Endothelial cell (in vitro differentiated cells): ENCODE measurements around the gene VAV2. TPM values are rescaled to one million over a fixed set of nuclear protein-coding genes. Genes with fewer than 3 reads are reported as not detected.

Experiments
- DNase-seq: peaks from one replicate; pipeline ENCODE4 v3.0.0; 2021; ENCODE audit warnings: low spot score
- H3K27ac Mint-ChIP-seq: one replicate; pipeline ENCODE4 v1.8.0; 2021; ENCODE audit warnings: mixed read lengths, inconsistent platforms; ENCODE audit not compliant: unreplicated experiment
- H3K27me3 Mint-ChIP-seq: one replicate; pipeline ENCODE4 v1.8.0; 2021; ENCODE audit warnings: mild to moderate bottlenecking, moderate library complexity, mixed read lengths, inconsistent platforms; ENCODE audit not compliant: unreplicated experiment
- H3K36me3 Mint-ChIP-seq: one replicate; pipeline ENCODE4 v1.8.0; 2021; ENCODE audit warnings: mild to moderate bottlenecking, low read depth, mixed read lengths, inconsistent platforms; ENCODE audit not compliant: unreplicated experiment
- H3K4me1 Mint-ChIP-seq: one replicate; pipeline ENCODE4 v1.8.0; 2021; ENCODE audit warnings: mild to moderate bottlenecking, mixed read lengths, inconsistent platforms; ENCODE audit not compliant: unreplicated experiment
- H3K4me3 Mint-ChIP-seq: one replicate; pipeline ENCODE4 v1.8.0; 2021; ENCODE audit warnings: mild to moderate bottlenecking, mixed read lengths, inconsistent platforms; ENCODE audit not compliant: unreplicated experiment
- H3K9me3 Mint-ChIP-seq: one replicate; pipeline ENCODE4 v1.8.0; 2021; ENCODE audit warnings: mixed read lengths, inconsistent platforms; ENCODE audit not compliant: unreplicated experiment
- CTCF ChIP-seq: fragments of 200-600 bp; sonication (generic); IDR thresholded peaks from one replicate; pipeline ENCODE4 v1.5.0; 2021; ENCODE audit warnings: antibody characterized with exemption; ENCODE audit not compliant: unreplicated experiment
- total RNA-seq: library from RNA; stranded (reverse); fragmentation: NEBNext Ultra II Directional; extraction: Animal tissue kit (Norgen Biotek cat#: 25700); gene quantifications from one replicate; pipeline ENCODE4 v1.2.1, GENCODE V29; 2021; ENCODE audit not compliant: unreplicated experiment

Gene VAV2
- total RNA-seq, 1 donor from 2014 or later = 27.2 TPM

- H3K4me3 Mint-ChIP-seq = peak overlapping the region; percentile 45
- H3K9me3 Mint-ChIP-seq = no peaks in the 10 kb centered on the region
- peak; percentile 45 for DNase-seq
- H3K27ac Mint-ChIP-seq = peak overlapping the region; percentile 91
- no peaks in the 10 kb centered on the region for H3K36me3 Mint-ChIP-seq
- H3K27me3 Mint-ChIP-seq = peaks cover 19% of the 10 kb centered on the region
- TF ChIP-seq CTCF = no peak
- H3K4me1 Mint-ChIP-seq = peaks cover 38% of the 10 kb centered on the region
Measured at GRCh38 chr9:133956520-133957076, 35.5 kb downstream of the VAV2 start.

- peak overlapping the region; percentile 45 for H3K4me3 Mint-ChIP-seq
- DNase-seq = peak; percentile 64
- H3K36me3 Mint-ChIP-seq = no peaks in the 10 kb centered on the region
- H3K4me1 Mint-ChIP-seq = peaks cover 38% of the 10 kb centered on the region
- H3K27ac Mint-ChIP-seq = peak overlapping the region; percentile 91
- H3K27me3 Mint-ChIP-seq = peaks cover 21% of the 10 kb centered on the region
- H3K9me3 Mint-ChIP-seq = no peaks in the 10 kb centered on the region
- TF ChIP-seq CTCF = no peak
Measured at GRCh38 chr9:133955821-133956411, 36.2 kb downstream of the VAV2 start.

GRCh38 chr9:133954862-133955529, 37.1 kb downstream of the VAV2 start:
- Mint-ChIP-seq H3K36me3 (no peaks in the 10 kb centered on the region), H3K9me3 (no peaks in the 10 kb centered on the region), H3K27me3 (peaks cover 24% of the 10 kb centered on the region), H3K4me3 (peak overlapping the region; percentile 44), H3K27ac (peak overlapping the region; percentile 91), H3K4me1 (peaks cover 30% of the 10 kb centered on the region)
- DNase-seq = no peak
- no peak for TF ChIP-seq CTCF

- peaks cover 30% of the 10 kb centered on the region for H3K4me1 Mint-ChIP-seq
- peak overlapping the region; percentile 44 for H3K4me3 Mint-ChIP-seq
- no peak for TF ChIP-seq CTCF
- no peak for DNase-seq
- H3K9me3 Mint-ChIP-seq = no peaks in the 10 kb centered on the region
- H3K36me3 Mint-ChIP-seq = no peaks in the 10 kb centered on the region
- H3K27ac Mint-ChIP-seq = peak overlapping the region; percentile 74
- H3K27me3 Mint-ChIP-seq = peaks cover 22% of the 10 kb centered on the region
Measured at GRCh38 chr9:133953976-133954709, 38.0 kb downstream of the VAV2 start.
